A549 (cell line): ENCODE data around the gene BEAN1. TPM values are rescaled to one million over a fixed set of nuclear protein-coding genes. Genes with fewer than 3 reads are reported as not detected.

ENCODE experiments used
- ATAC-seq, 2 experiments: fragments of 200-7000 bp in 1 of 2; fragments of >200 bp in 1 of 2; cut with Nextera tagmentation in 1 of 2; cut with Tn5 transposase in 1 of 2; 3 replicates each; pipeline versions ENCODE4 v1.8.0 to v1.9.1; 2018 to 2020; ENCODE audit warnings: mild to moderate bottlenecking in 1 of 2, moderate library complexity in 1 of 2
- CTCF ChIA-PET: fragments of 300-600 bp; sonication (Branson Sonifier 250); formaldehyde crosslinking; extraction: SDS; loops from one replicate; lab custom pipeline; 2021; ENCODE audit warnings: antibody characterized with exemption, inconsistent platforms; lab: Yijun Ruan, JAX
- POLR2A ChIA-PET: fragments of 350-600 bp; formaldehyde crosslinking; extraction: SDS; loops from one replicate; lab custom pipeline; 2021; ENCODE audit warnings: antibody characterized with exemption, inconsistent platforms; lab: Yijun Ruan, JAX
- DNase-seq, 2 experiments: peaks; one replicate each; pipeline versions ENCODE4 v3.0.0 to v3.0.0-alpha.2; 2011 to 2016; ENCODE audit warnings: low read depth in 1 of 2, low spot score in 1 of 2
- FAIRE-seq: peaks from 2 replicates; lab custom pipeline; 2011; peaks lifted over from hg19 to GRCh38; lab: Jason Lieb, UNC
- H3K27ac ChIP-seq, 2 experiments: fragments of >200 bp; sonication (Bioruptor Twin); formaldehyde crosslinking; 3 replicates each; pipeline ENCODE4 v1.5.1; 2016 to 2017
- H3K4me1 ChIP-seq: fragments of >200 bp; sonication (Bioruptor Twin); formaldehyde crosslinking; 3 replicates; pipeline ENCODE4 v1.6.1; 2016
- H3K4me2 ChIP-seq: fragments of >200 bp; sonication (Bioruptor Twin); formaldehyde crosslinking; 3 replicates; pipeline ENCODE4 v1.6.1; 2016
- H3K4me3 ChIP-seq: fragments of >200 bp; sonication (Bioruptor Twin); formaldehyde crosslinking; 3 replicates; pipeline ENCODE4 v1.5.1; 2016
- H3K9me3 ChIP-seq: fragments of >200 bp; sonication (Bioruptor Twin); formaldehyde crosslinking; 3 replicates; pipeline ENCODE4 v1.6.1; 2016
- CBX8 ChIP-seq: fragments of 200-600 bp; sonication (generic); IDR thresholded peaks from 2 replicates; pipeline ENCODE4 v1.6.1; 2016
- CHD4 ChIP-seq: fragments of 200-600 bp; sonication (generic); IDR thresholded peaks from 2 replicates; pipeline ENCODE4 v1.6.1; 2016; ENCODE audit warnings: antibody characterized with exemption, mild to moderate bottlenecking, borderline replicate concordance
- CTCF ChIP-seq: fragments of >200 bp; sonication (Bioruptor Twin); formaldehyde crosslinking; IDR thresholded peaks from 3 replicates; pipeline ENCODE4 v1.5.1; 2016
- EHF ChIP-seq: fragments of 250-450 bp; sonication (Bioruptor Pico); IDR thresholded peaks from 2 replicates; pipeline ENCODE4 v1.5.0; 2020; ENCODE audit warnings: mild to moderate bottlenecking
- EHMT2 ChIP-seq: fragments of 200-600 bp; sonication (generic); IDR thresholded peaks from 2 replicates; pipeline ENCODE4 v1.6.1; 2016; ENCODE audit warnings: antibody characterized with exemption, low read depth, mild to moderate bottlenecking, moderate library complexity
- EP300 ChIP-seq, 2 experiments: fragments of >200 bp; sonication (Bioruptor Twin); formaldehyde crosslinking; IDR thresholded peaks; 2 replicates in 1 of 2; 3 replicates in 1 of 2; pipeline ENCODE4 v1.6.1; 2016 to 2017
- ESRRA ChIP-seq: fragments of 150-350 bp; IDR thresholded peaks from 2 replicates; pipeline ENCODE4 v1.6.1; 2014; ENCODE audit warnings: mild to moderate bottlenecking, low read length, borderline replicate concordance
- FOSB ChIP-seq: fragments of 250-450 bp; sonication (Bioruptor Pico); IDR thresholded peaks from 2 replicates; pipeline ENCODE4 v1.5.0; 2020; ENCODE audit warnings: mild to moderate bottlenecking, moderate library complexity
- HMGXB4 ChIP-seq: fragments of 250-450 bp; sonication (Bioruptor Pico); IDR thresholded peaks from 2 replicates; pipeline ENCODE4 v1.5.0; 2021; ENCODE audit warnings: mild to moderate bottlenecking, moderate library complexity, borderline replicate concordance
- HOXA7 ChIP-seq: fragments of 250-450 bp; sonication (Bioruptor Pico); IDR thresholded peaks from 2 replicates; pipeline ENCODE4 v1.5.0; 2020; ENCODE audit warnings: mild to moderate bottlenecking, moderate library complexity
- HOXB13 ChIP-seq: fragments of 250-450 bp; sonication (Bioruptor Pico); IDR thresholded peaks from 2 replicates; pipeline ENCODE4 v1.5.0; 2020; ENCODE audit warnings: low read depth, mild to moderate bottlenecking, moderate library complexity
- HOXB5 ChIP-seq: fragments of 250-450 bp; sonication (Bioruptor Pico); IDR thresholded peaks from 2 replicates; pipeline ENCODE4 v1.5.0; 2020; ENCODE audit warnings: mild to moderate bottlenecking, moderate library complexity
- JUNB ChIP-seq: fragments of >200 bp; sonication (Bioruptor Twin); formaldehyde crosslinking; IDR thresholded peaks from 2 replicates; pipeline ENCODE4 v1.6.1; 2016
- KDM5A ChIP-seq: fragments of 200-600 bp; sonication (generic); IDR thresholded peaks from 2 replicates; pipeline ENCODE4 v1.6.1; 2016; ENCODE audit warnings: antibody characterized with exemption, mild to moderate bottlenecking
- MAFK ChIP-seq: fragments of 450-650 bp; IDR thresholded peaks from 2 replicates; pipeline ENCODE4 v1.6.1; 2014; ENCODE audit not compliant: partially characterized antibody
- MYC ChIP-seq: IDR thresholded peaks from 2 replicates; pipeline ENCODE4 v1.6.1; 2012; ENCODE audit warnings: mild to moderate bottlenecking, inconsistent platforms, low read length, improper control_type of control experiment, borderline replicate concordance
- NPAS2 ChIP-seq: fragments of 250-450 bp; sonication (Bioruptor Pico); IDR thresholded peaks from 2 replicates; pipeline ENCODE4 v1.8.0; 2022; ENCODE audit warnings: mild to moderate bottlenecking, moderate library complexity, borderline replicate concordance
- POLR2A ChIP-seq: IDR thresholded peaks from 2 replicates; pipeline ENCODE4 v1.6.1; 2012; ENCODE audit warnings: mild to moderate bottlenecking, low read length
- RAD21 ChIP-seq, 2 experiments: fragments of >200 bp in 1 of 2; sonication (Bioruptor Twin) in 1 of 2; formaldehyde crosslinking in 1 of 2; IDR thresholded peaks in 1 of 2; conservative IDR thresholded peaks in 1 of 2; 2 replicates in 1 of 2; 3 replicates in 1 of 2; pipeline ENCODE4 v1.6.1; 2012 to 2018; ENCODE audit warnings: inconsistent platforms in 1 of 2
- RARB ChIP-seq: fragments of 250-450 bp; sonication (Bioruptor Pico); IDR thresholded peaks from 2 replicates; pipeline ENCODE4 v1.8.0; 2021; ENCODE audit warnings: mild to moderate bottlenecking, moderate library complexity
- RFX5 ChIP-seq: fragments of 450-650 bp; IDR thresholded peaks from 2 replicates; pipeline ENCODE4 v1.7.1; 2014; ENCODE audit warnings: antibody characterized with exemption, mild to moderate bottlenecking, moderate library complexity
- TP53 ChIP-seq: fragments of 250-450 bp; sonication (Bioruptor Pico); IDR thresholded peaks from 2 replicates; pipeline ENCODE4 v1.5.0; 2021; ENCODE audit warnings: mild to moderate bottlenecking, moderate library complexity
- ZC3H11A ChIP-seq: fragments of 450-650 bp; IDR thresholded peaks from 2 replicates; pipeline ENCODE4 v1.6.1; 2014; ENCODE audit warnings: antibody characterized with exemption, mild to moderate bottlenecking
- ZFP36 ChIP-seq: fragments of 450-650 bp; IDR thresholded peaks from 2 replicates; pipeline ENCODE4 v1.6.1; 2014; ENCODE audit warnings: borderline replicate concordance; ENCODE audit not compliant: partially characterized antibody
- ZNF302 ChIP-seq: fragments of 250-450 bp; sonication (Bioruptor Pico); IDR thresholded peaks from 2 replicates; pipeline ENCODE4 v1.9.0; 2021; ENCODE audit warnings: inconsistent platforms, mild to moderate bottlenecking, moderate library complexity
- WGBS: methylation state at CpG from one replicate; pipeline ENCODE4 v1.1.6; 2017; ENCODE audit errors: missing lambda C conversion rate; 5-methylcytosine and 5-hydroxymethylcytosine counted together
- polyA plus RNA-seq, 4 experiments: library from polyadenylated mRNA; depleted of rRNA in 3 of 4; stranded (reverse); fragments of >200 nt; fragmentation: RNase III in 1 of 4; extraction: RNeasy Plus Mini Kit Qiagen cat#74134 plus additional on column Dnase treatment in 1 of 4; gene quantifications; 2 replicates in 3 of 4; 3 replicates in 1 of 4; pipeline ENCODE4 v1.2.3, GENCODE V29; 2011 to 2017
- TF ChIP-seq, protein P1 (sequence below): IDR thresholded peaks from 2 replicates; pipeline ENCODE4 v1.6.1; 2012; ENCODE audit warnings: low read depth, borderline replicate concordance
- TF ChIP-seq, protein P2 (sequence below): IDR thresholded peaks from 2 replicates; pipeline ENCODE4 v1.6.1; 2012

BEAN1 gene
- polyA plus RNA-seq, 2 of the 4 experiments (the other 2 are of a cell fraction) = 0.98 to 1.7 TPM

DNA sequence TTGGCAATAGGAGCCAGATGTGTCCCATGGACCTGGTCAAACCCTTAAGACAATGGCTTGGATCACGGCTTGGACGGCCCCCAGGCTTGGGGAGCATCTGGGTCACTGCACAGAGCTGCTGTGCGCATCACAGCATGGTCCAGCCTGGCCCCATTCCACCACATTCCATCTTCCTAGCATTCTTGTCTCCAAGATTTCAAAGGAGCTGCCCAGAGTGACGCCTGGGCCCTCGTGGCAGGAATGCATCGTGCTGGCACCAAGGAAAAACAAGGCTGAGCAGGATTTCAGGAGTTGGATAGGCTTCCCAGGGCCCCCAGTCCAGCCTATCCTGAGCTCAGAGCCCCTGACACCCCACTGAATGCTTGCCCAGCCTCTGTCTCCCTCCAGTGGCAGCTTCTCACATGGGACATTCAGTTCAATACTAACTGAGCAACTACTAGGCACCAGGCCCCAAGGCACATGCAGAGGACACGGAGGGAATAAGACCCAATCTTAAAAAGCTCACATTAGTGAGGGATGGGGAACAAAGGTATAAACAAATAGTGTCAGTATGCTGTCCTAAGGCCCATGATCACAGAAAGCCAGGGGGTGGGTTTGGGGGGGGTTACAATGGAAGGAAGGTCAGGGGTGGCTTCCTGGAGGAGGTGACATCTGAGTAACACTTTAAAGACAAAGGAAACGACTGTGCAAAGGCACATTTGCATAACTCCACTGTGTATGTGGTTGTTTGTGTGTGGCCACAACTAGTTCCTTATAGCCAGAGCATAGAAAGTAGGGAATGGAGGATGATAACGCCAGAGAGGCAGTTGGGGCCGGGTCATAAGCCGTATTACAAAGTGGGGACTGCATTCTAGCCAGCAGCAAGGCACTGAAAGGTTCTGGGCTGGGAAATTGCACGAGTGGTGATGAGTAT, 88.8 kb downstream of the BEAN1 start (continued):
- TF ChIP-seq KDM5A (no peak), FOSB (CRISPR knock-in tag) (no peak), HOXB13 (CRISPR knock-in tag) (peak; percentile 82), POLR2A (no peak), NPAS2 (no peak), EP300 (IDR thresholded peaks at IDR 0.05) (peak in 1 of 2 experiments; percentile 15; a peak in 1 of 5 replicates), TP53 (no peak), ZC3H11A (no peak), RARB (no peak), HOXB5 (CRISPR knock-in tag) (peak; percentile 42; the same call in 1 of the 2 replicates), HOXA7 (CRISPR knock-in tag) (no peak), ESRRA (no peak), ZFP36 (peak; percentile 90), HMGXB4 (CRISPR knock-in tag) (no peak), MYC (peak; percentile 42; the same call in 1 of the 2 replicates), RAD21 (conservative IDR thresholded peaks at IDR 0.05 in 1 of 2, IDR thresholded peaks at IDR 0.05 in 1 of 2) (peak; percentile 81 to 90)
- TF ChIP-seq, protein P1, sequence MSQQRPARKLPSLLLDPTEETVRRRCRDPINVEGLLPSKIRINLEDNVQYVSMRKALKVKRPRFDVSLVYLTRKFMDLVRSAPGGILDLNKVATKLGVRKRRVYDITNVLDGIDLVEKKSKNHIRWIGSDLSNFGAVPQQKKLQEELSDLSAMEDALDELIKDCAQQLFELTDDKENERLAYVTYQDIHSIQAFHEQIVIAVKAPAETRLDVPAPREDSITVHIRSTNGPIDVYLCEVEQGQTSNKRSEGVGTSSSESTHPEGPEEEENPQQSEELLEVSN = peak; percentile 74; the same call in 1 of the 2 replicates

DNA sequence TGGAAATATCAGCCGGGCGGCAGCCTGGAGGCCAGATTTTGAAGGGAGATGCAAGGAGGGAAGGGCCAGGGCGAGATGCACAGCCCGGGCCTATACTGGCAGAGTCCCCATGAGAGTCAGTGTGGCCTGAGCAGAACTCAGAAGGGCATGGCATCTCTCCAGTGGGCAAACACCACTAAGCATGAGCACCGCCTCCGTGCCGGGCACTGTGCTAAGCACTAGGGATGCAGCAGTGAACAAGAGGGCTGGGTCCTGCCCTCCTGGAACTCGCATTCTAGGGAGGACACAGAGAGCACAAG, 89.4 kb downstream of the BEAN1 start:
- WGBS = 10% methylated on average over 8 of the region's 8 CpGs
- Histone ChIP-seq H3K4me2 (peak overlapping the region; percentile 75), H3K4me3 (peak overlapping the region; percentile 18; the same call in 1 of the 3 replicates), H3K27ac (peak overlapping the region; percentile 92 to 95), H3K9me3 (no peaks in the 10 kb centered on the region), H3K4me1 (peaks cover 58% of the 10 kb centered on the region)
- FAIRE-seq (no peak), DNase-seq (no peak), ATAC-seq (peak in 1 of 2 experiments; percentile 52; a peak in 3 of 6 replicates)
- no peak for TF ChIP-seq ZC3H11A
- TF ChIP-seq EHF = peak; percentile 62; the same call in 1 of the 2 replicates
- TF ChIP-seq CHD4 = no peak
- TF ChIP-seq RFX5 = no peak
- TF ChIP-seq HOXB13 (CRISPR knock-in tag) = peak; percentile 51; the same call in 1 of the 2 replicates
- ChIA-PET POLR2A (no interaction called here), CTCF (interaction anchor here (0.7 to 2.4 kb wide), 19 partner anchors 14 to 352 kb away, joined by 3 to 41 read pairs (median 4); no protein-coding TSS in a partner anchor)

GRCh38 chr16:66516808-66517585, 89.9 kb downstream of the BEAN1 start:
- H3K9me3 ChIP-seq = no peaks in the 10 kb centered on the region
- ATAC-seq (peak; percentile 82 to 87), FAIRE-seq (peak; percentile 63), DNase-seq (peak; percentile 98 to 99)
- ChIA-PET POLR2A (no interaction called here), CTCF (interaction anchor here (1.1 to 1.2 kb wide), 3 partner anchors 37 to 111 kb away, joined by 3 to 5 read pairs (median 4); no protein-coding TSS in a partner anchor)
- peak overlapping the region; percentile 92 to 95 for H3K27ac ChIP-seq
- H3K4me1 ChIP-seq = peaks cover 55% of the 10 kb centered on the region
- 5% methylated on average over 15 of the region's 15 CpGs for WGBS
- peak overlapping the region; percentile 80 for H3K4me2 ChIP-seq
- H3K4me3 ChIP-seq = peak overlapping the region; percentile 22; the same call in 2 of the 3 replicates
- TF ChIP-seq POLR2A (no peak), CTCF (no peak), EHMT2 (no peak), MAFK (no peak), HOXB5 (CRISPR knock-in tag) (no peak; the same call in 1 of the 2 replicates), CBX8 (no peak), ZNF302 (CRISPR knock-in tag) (peak; percentile 59; the same call in 1 of the 2 replicates), JUNB (peak; percentile 86)
- TF ChIP-seq, protein P1 = peak; percentile 44; the same call in 1 of the 2 replicates
- TF ChIP-seq, protein P2, sequence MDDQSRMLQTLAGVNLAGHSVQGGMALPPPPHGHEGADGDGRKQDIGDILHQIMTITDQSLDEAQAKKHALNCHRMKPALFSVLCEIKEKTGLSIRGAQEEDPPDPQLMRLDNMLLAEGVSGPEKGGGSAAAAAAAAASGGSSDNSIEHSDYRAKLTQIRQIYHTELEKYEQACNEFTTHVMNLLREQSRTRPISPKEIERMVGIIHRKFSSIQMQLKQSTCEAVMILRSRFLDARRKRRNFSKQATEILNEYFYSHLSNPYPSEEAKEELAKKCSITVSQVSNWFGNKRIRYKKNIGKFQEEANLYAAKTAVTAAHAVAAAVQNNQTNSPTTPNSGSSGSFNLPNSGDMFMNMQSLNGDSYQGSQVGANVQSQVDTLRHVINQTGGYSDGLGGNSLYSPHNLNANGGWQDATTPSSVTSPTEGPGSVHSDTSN = 0 out of 2 replicates have a peak, but pooled peaks have one; percentile 49
